GM18511 (cell line): ENCODE results near the gene STXBP6.
"Not testable (repeated sequence)": the region's sequence is repeated elsewhere in the genome, so short reads cannot be mapped to it uniquely, and the experiment has no call there.

Source experiments
- ATAC-seq: cut with Tn5 transposase; IDR thresholded peaks from one replicate; pipeline ENCODE4 v1.9.1; 2021; ENCODE audit warnings: mild to moderate bottlenecking, moderate library complexity; ENCODE audit not compliant: unreplicated experiment

STXBP6 gene

DNA sequence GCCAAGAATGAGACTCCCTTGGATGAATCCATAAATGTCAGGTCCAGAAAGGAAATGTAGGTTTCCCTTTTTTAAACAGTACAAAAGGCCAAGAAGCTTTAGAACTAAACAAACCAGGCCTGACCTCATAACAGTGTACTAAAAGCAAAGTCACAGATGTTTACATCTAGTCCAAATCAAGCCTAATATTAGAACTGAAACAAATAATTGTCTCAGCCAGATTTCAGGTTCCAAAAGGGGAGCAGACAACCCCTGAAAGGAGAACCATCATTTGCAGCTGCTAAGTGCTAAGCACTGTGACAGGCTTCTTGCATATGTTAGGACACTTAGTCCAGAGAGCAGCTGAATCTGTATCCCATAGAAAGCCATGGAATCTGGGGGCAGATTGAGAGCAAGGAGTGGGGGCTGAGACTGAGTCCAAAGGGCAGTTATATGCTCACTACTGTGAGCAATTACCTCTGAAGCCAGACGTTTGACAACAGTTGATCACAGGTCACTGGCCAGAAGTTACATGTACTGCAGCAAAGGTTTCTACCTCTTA lies 90.1 kb downstream of the STXBP6 start:
- peak; percentile 87 for ATAC-seq

GRCh38 chr14:24958271-24958670 lies 91.7 kb downstream of the STXBP6 start:
- ATAC-seq = no peak

GRCh38 chr14:24957814-24958213 lies 92.1 kb downstream of the STXBP6 start:
- no peak for ATAC-seq

- ATAC-seq = no peak
Observed at GRCh38 chr14:24956104-24956503, 93.8 kb downstream of the STXBP6 start.

GRCh38 chr14:24954700-24955037 lies 95.3 kb downstream of the STXBP6 start:
- ATAC-seq = no peak

- ATAC-seq = peak; percentile 90
Observed at GRCh38 chr14:24954037-24954699, 95.8 kb downstream of the STXBP6 start.

GRCh38 chr14:24952851-24953666 lies 96.9 kb downstream of the STXBP6 start:
- no peak for ATAC-seq

DNA sequence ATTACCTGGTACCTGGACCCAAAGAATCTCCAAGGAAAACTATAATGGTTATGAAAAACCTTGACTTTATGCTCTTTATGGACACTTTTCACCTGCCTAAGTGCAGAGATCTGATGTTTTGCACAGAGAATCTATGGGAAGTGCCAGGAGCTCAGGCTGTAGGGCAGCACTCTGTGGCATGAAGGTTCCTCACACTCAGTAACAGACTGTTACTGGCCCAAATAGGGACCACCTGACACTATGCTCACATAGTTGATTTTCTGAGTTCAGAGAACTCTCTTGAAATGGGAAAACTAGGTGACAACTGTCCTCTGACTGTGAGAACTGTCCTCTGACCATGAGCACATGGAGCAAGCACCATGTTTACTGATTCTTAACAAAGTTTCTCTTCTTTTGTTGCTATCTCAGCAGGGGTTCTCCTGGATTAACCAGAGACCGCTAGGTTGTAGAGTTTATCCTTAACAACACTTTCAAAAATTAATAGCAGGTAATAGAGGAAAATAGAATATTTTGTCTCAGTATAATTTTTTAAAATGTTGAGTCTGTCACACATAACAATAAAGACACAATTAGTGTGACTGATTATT lies 101.6 kb downstream of the STXBP6 start:
- no peak for ATAC-seq

- ATAC-seq = no peak
Observed at GRCh38 chr14:24947131-24947530, 102.8 kb downstream of the STXBP6 start.

DNA sequence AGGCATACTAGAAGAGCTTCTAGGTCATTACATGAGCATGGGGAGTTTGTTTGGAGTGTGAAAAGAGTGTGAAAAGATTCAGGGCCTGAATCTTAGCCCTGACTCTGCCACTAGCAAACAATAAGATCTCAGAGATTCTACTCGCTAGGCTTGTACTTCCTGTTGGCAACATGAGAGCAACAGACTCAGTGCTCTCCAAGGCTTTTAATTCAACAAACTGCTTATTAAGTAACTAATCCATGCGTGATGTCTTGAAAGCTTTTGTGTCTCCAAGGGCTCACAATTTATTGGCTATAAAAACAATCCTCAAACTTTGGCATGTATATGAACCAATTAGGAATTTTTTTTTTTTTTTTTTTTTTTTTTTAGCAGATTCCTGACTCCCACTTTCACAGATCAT lies 105.1 kb downstream of the STXBP6 start:
- no peak for ATAC-seq

GRCh38 chr14:24943024-24943423 lies 106.9 kb downstream of the STXBP6 start:
- ATAC-seq = no peak

- ATAC-seq = peak; percentile 64
Observed at GRCh38 chr14:24941719-24942118, 108.2 kb downstream of the STXBP6 start.

- ATAC-seq = no peak
Observed at GRCh38 chr14:24940213-24940783, 109.6 kb downstream of the STXBP6 start.

GRCh38 chr14:24938593-24938992 lies 111.4 kb downstream of the STXBP6 start:
- ATAC-seq = no peak

DNA sequence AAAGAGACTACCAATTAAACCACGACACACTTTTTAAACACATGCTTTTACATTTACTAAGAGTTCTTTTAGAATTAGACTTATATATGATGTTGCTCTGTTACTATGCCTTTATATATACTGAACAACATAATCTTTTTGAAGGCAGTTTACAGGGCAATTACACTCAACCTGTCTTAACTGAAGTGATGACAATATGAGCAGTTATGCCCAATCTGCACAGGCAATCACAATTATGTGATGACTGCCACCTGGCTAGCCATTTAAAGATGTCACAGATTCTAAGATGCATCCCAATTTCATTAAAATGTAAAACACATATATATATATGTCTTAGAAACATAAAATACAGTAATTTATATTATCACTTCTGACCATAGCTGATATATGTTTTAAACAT lies 112.6 kb downstream of the STXBP6 start:
- ATAC-seq = no peak

- not testable (repeated sequence) for ATAC-seq
Observed at GRCh38 chr14:24936773-24937172, 113.2 kb downstream of the STXBP6 start.

- no peak for ATAC-seq
Observed at GRCh38 chr14:24935796-24936195, 114.2 kb downstream of the STXBP6 start.

- no peak for ATAC-seq
Observed at GRCh38 chr14:24928386-24928900, 121.5 kb downstream of the STXBP6 start.

DNA sequence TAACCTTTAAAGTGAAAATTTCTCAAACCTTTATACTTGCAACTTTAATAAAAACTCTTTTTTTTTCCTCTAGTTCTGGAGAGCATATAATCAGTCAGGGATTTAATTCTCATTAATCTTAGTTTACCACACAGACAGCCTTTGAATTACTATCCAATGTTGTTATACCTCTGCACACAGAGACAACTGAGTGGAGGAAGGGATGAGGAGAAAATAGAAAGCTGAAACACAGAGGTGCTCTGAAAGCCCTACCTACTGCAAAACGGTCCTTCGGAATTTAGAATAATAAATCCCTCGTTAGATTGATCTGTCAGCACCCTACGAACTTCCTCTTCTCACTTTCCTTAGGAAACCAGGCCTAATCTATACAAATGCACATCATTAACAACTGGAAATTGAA lies 122.1 kb downstream of the STXBP6 start:
- no peak for ATAC-seq

- no peak for ATAC-seq
Observed at GRCh38 chr14:24925771-24926374, 124.1 kb downstream of the STXBP6 start.

DNA sequence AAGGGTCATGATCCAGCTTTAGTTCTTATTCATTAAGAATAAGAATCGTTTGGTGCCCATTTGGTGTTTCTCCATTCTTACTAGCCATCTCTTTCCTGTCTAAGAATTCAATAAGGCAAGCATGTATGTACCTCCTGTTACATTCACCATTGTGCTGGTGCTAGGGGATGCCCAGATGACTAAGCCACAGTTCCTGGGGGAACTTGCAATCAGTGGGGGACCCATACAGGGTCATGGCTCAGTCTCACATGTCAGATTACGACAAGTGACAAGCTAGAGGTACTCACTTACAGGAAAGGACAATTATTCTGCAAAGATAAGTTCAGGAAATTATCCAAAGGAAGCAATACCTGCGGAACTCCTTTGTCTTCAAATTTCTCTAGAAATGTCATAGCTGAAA lies 125.4 kb downstream of the STXBP6 start:
- peak; percentile 64 for ATAC-seq
